ENCODE results near the gene GPC6.

GPC6 gene

DNA sequence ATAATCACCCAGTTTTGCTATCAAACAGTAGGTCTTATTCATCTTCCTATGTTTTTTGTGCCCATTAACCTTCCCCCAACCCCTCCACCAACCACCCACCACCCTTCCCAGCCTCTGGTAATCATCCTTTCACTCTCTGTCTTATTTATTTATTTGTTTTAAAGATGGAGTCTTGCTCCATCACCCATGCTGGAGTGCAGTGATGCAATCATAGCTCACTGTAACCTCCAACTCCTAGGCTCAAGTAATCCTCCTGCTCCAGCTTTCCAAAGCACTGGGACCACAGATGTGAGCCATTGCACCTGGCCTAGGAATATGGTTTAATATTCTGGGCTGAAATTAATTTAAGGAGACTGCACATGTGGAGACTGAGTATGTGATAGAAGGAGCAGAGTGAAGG, 527.0 kb downstream of the GPC6 start:
- no peak for DNase-seq

DNA sequence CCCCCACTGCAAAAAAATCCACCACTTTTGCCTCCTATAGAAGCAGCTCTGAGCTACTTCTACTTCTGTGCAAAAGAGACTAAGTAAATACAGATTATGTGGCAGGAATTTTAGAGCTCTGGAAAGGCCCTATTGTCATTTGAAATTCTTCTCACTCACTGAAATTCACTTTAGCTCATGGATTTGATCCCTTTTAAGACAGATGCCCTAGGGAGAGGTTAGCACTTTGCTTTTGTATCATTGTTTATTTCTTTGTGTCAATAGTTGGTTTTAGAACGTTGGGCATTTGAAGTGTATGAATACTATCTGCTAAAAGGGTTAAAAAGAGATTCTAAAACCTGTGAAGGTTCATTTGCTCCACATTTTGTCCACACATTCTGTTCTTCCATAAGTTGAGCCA, 528.7 kb downstream of the GPC6 start:
- DNase-seq: no peak

DNA sequence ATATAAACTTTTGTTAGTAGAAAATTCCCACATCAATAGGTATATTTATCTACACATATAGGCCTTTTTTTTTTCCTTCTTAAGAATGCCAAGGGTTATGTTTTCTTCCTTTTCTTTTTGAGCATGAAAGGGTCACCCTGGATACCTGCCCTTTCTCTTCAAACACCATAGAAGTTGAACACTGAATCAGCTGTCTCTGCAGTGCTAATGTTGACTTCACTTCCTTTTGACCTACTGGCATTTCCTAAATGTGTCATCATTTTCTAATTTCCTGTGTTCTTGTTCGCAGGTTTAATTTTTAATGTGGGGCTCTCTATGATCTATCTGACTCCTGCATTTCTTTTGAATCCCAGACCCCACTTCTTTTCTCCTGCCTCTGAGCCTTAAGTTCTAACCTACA, 532.0 kb downstream of the GPC6 start:
- no peak for DNase-seq

- DNase-seq: no peak
These were observed 536.3 kb downstream of the GPC6 start for GRCh38 chr13:93762708-93763426.

DNA sequence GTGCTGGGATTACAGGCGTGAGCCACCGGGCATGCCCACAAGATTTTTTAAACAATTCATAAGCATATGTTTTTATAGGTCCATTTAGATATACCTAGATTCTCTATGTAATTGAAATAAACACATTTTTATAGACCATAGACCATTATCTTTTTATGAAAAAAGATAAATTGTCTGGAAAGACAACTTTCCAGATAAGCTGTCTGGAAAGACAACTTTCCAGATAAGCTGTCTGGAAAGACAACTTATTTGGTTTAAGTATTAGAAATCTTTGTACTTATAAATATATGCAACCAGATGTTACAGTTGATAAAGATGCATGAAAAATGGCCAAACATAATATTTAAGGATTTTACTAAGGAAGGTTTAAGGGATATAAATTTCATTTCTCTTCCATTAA, 538.5 kb downstream of the GPC6 start:
- no peak for DNase-seq

DNA sequence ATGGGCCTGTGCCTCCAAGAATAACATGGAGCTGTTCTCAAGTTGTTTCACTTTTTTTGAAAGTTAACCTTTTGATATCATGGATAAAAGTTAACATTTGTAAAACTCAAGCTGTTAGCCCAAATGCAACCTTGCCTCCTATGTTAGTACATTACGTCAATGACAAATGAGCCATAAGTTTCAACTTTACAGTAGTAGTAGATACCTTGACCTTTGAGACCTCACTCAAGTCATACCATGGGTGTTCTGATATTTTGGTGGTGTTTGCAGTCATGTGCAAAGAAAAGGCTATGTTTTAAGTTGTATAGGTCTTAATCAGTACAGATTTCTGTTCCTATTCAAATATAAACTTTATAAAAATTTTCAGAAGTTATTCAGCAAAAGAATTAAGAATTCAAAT, 539.2 kb downstream of the GPC6 start:
- no peak for DNase-seq

GRCh38 chr13:93766719-93767118, 540.1 kb downstream of the GPC6 start:
- no peak for DNase-seq

DNA sequence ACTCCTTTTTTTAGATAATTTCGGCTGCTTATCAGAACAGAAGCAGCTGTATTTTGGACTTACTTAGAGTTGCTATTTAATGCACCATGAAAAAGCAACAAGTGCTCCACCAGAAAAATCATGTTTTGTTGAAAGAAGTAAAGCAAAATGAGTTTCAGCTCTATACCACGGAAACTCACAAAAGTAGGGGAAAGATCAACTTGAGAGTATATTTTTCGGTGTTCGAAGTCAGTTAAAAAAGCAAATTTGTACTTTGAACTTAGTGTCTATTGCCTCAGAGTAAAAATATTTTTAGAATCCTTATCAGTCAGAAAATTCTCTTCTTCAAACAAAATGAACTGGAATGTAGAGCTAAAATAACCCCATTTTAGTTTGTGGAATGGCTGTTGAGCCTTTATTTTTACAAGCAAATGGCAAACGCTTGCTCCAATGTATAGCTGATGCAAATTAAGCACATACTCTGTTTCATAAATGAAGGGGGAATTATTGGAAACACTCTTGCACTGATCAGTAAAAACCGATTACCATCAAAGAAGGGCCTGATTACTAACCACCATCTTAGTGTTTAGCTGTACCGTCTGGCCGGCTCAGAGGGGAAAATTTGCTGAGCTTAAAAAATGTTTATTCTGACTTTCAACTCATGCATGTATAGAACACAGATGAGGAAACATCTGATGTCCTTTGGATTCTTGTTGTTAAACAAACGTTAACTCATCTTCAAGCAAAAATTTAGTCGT, 540.7 kb downstream of the GPC6 start:
- DNase-seq: no peak

DNA sequence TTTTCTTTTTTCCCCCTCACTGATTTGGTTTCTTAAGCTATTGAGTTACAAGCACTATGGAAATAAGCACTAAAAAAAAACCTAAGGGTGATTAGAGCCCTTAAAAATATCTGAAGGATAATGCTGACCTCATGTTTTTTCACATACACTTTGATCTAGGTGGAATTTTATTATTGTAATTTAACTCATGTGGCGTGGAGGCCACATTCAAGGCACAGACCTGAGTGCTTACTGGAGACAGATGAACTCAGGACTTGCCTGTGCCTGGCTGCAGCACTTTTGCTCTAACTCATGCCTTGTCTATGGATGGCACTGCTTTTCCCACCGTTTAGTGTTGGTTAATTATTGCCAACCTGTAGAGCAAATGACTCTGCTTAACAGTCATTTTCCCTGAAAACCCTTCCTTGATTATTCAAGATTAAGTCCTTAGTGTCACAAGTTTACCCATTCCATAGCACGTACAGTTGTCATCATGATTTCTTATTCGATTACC, 541.4 kb downstream of the GPC6 start:
- DNase-seq: no peak

DNA sequence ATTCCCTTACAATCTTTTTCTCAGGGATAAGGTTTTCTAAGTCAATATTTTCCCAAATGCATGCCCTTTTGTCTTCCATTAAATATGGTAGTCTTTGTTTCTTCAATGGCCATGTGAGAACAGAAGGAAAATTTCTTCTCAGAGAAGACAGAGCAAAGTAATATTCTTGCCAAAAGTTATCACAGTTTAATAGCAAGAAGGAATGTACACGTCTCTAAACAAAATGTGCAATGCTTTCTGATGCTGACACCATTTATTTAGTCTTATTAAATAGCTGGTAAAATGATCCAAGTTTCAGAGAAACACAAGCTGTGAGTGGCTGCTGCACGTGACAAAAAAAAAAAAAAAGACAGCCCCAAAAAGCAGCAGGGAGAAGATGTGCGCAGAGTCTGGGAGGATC, 542.5 kb downstream of the GPC6 start:
- no peak for DNase-seq

DNA sequence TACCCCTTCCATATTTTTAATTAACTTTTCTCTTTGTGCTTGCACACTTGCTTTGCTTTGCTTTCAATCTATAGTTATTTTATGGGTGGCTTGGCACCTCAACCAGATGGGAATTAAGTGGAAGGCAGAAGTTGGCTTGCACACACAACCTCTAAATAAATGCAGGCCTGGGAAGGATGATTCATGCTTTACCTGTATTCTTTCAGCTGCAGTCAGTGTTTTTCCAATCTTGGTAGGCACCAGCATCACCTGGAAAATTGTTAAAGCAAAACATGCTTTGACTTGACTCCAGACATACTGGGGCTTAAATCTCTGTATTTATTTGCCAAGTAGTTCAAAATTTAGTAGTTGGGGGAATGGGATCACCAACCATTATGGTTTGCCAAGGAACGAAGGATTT, 543.0 kb downstream of the GPC6 start:
- no peak for DNase-seq

DNA sequence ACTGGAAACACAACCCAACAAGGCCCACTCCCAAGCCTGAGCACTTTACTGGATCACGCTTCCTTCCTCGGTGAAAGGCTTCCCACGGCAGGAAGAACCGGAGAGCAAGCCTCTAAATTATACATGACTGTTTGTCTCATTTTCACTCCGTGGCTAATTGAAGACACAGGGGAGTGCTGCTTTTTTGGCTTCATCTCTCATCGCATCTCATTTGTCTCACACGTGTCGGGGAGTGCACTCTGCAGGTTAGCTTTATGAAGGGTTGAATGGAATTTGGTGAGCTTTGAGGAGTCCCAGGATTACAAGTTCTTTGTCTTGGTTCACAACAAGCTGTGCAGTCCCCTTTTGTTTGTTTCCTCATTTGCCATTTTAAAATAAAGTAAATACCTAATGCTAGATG, 544.6 kb downstream of the GPC6 start:
- no peak for DNase-seq

DNA sequence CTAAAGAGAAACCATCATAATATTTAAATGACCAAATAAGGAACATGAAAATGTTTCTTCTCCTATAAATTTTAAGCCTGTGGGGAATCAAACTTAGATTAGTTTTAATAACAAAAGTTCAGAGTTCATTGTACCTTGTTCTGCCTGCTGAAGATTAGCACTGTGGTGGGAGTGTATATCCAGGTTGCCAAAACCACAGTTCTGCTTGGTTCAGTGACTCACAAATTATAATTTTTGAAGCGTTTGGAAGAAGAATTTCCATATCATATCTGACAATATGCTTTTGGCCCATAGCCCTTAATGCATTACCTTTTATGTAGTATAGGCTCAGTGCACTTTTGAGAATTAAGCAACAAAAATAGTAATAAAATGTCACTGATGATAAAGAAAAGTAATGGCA, 545.2 kb downstream of the GPC6 start:
- no peak for DNase-seq

- DNase-seq: no peak
These were observed 547.9 kb downstream of the GPC6 start for GRCh38 chr13:93774506-93774905.

DNA sequence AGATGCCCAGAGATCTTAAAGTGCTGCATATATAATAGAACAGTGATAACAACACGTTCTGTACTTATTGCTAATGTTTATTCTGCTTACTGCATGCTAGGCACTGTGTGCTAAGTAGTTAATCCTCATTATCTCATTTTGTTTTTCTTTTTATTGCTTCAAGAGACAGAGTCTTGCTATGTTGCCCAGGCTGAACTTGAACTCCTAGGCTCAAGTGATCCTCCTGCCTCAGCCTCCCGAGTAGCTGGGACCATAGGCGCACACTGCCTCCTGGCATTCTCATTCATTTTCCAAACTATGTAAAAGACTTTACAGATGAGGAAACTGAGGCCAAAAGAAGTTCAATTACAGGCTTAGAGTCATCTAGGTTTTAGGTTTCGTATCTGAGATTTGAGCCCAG, 548.4 kb downstream of the GPC6 start:
- DNase-seq: no peak

GRCh38 chr13:93775507-93776108, 549.0 kb downstream of the GPC6 start:
- no peak for DNase-seq

GRCh38 chr13:93776936-93777335, 550.3 kb downstream of the GPC6 start:
- DNase-seq: no peak

- DNase-seq: no peak
These were observed 550.9 kb downstream of the GPC6 start for GRCh38 chr13:93777504-93777903.

- no peak for DNase-seq
These were observed 551.9 kb downstream of the GPC6 start for GRCh38 chr13:93778548-93778947.

GRCh38 chr13:93784191-93784590, 557.6 kb downstream of the GPC6 start:
- DNase-seq: no peak

DNA sequence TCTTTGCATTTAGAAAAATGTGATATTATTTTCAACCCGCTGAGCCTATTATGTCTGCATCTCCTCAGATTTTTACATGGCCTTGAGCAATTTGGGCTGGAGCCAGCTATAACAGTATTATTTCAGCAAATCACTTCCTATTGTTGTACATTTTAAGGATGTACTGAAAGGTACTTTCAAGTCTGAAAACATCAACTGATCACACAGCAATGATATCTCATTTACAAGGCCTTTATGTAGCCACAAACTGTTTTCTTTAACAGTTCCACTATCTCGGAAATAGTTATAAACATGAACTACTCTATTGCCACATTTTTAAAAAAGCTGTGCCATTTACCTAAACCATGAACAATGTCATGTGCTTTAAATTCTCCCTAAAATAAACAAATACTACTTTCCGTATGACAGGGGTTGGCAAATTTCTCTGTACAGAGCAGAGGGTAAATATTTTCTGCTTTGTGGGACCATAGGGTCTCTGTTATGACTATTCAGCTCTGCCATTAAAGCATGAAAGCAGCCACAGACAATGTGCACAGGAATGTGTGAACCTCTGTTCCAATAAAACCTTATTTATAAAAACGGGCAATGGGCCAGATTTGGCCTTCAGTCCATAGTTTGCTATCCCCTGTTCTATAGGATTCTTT, 560.4 kb downstream of the GPC6 start:
- no peak for DNase-seq

DNA sequence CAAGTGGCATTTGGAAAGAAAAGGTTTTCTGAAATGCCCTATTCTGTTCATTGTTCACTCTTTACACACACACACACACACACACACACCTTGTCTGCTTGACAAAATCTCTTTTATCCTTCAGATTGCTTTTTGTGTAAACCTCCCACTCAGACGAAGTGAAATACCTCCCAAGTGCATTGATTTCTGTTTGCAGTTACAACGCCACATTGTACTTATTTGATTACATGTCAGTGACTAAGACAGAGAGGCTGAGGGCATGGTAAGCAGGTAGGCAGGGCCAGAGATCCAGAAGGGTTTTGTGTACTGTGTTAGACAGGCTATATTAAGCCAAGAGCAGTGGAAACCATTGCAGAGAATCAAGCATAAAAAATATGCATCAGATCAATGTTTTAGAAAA, 561.8 kb downstream of the GPC6 start:
- no peak for DNase-seq

DNA sequence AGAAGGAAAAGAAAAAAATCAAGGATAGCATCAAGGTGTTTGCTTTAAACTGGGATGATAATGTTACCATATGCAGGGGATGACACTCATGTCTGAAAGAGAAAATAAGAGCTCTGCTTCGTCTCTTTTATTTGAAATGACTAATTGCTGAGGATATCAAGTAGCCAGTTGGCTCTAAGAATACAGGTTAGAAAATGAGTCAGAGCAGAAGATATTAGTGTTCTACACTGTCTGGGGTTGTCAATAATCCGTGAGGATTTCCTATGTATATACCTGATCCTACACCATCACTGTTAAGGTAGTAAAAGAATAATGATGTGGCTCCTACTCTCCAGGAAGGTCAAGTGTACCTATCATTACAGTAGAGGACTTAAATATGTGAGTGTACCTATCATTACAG, 562.5 kb downstream of the GPC6 start:
- DNase-seq: no peak

Data from NCI-H187 treated with DMSO at 0.1 percent for 48 hours (cell line).